Vagina (tissue), 2 donors: ENCODE measurements around the gene CLPTM1.
"Not testable (repeated sequence)": the region's sequence is repeated elsewhere in the genome, so short reads cannot be mapped to it uniquely, and the experiment has no call there.

Experiments used
- CTCF ChIP-seq, 3 experiments: fragments of 450-650 bp in 2 of 3; fragments of 200-600 bp in 1 of 3; sonication (generic) in 1 of 3; IDR thresholded peaks; one replicate each; pipeline ENCODE4 v1.5.1; 2017 to 2019; ENCODE audit warnings: antibody characterized with exemption in 3 of 3, mild to moderate bottlenecking in 2 of 3, moderate library complexity in 2 of 3
- POLR2A ChIP-seq, 2 donors: fragments of 450-650 bp; IDR thresholded peaks; one replicate each; pipeline ENCODE4 v1.6.1; 2017; ENCODE audit warnings: antibody characterized with exemption in 2 of 2, mild to moderate bottlenecking in 2 of 2, moderate library complexity in 2 of 2
- POLR2AphosphoS5 ChIP-seq, 2 donors: sonication (generic); formaldehyde crosslinking; IDR thresholded peaks; one replicate each; pipeline ENCODE4 v1.9.0; 2017; ENCODE audit warnings: antibody characterized with exemption in 2 of 2, mild to moderate bottlenecking in 2 of 2, low read depth in 1 of 2; ENCODE audit not compliant: insufficient read depth in 1 of 2

GRCh38 chr19:44926245-44927077 is 28.7 kb upstream of the CLPTM1 start:
- not testable (repeated sequence) for TF ChIP-seq POLR2A (IDR thresholded peaks at IDR 0.05); POLR2AphosphoS5 (IDR thresholded peaks at IDR 0.05; ENCODE audit: insufficient read depth in 1 of 2, low read depth in 1 of 2); CTCF (IDR thresholded peaks at IDR 0.05)
